HAP-1 (cell line): ENCODE data around the gene SMIM45.

ENCODE experiments used
- DNase-seq, 2 experiments: peaks; one replicate each; pipeline ENCODE4 v3.0.0-alpha.2; 2016 to 2020; ENCODE audit warnings: low spot score in 2 of 2
- H3K27me3 ChIP-seq: fragments of 250-450 bp; sonication (Bioruptor Pico); 2 replicates; pipeline ENCODE4 v1.5.1; 2020; ENCODE audit warnings: low read depth, mild to moderate bottlenecking, moderate library complexity
- H3K36me3 ChIP-seq: fragments of 250-450 bp; sonication (Bioruptor Pico); replicated peaks from 2 replicates; pipeline ENCODE4 v1.5.1; 2020; ENCODE audit warnings: mild to moderate bottlenecking
- H3K4me1 ChIP-seq: fragments of 250-450 bp; sonication (Bioruptor Pico); 2 replicates; pipeline ENCODE4 v1.5.1; 2020; ENCODE audit warnings: mild to moderate bottlenecking
- H3K4me3 ChIP-seq: fragments of 250-450 bp; sonication (Bioruptor Pico); 2 replicates; pipeline ENCODE4 v1.5.1; 2020; ENCODE audit warnings: mild to moderate bottlenecking, moderate library complexity
- H3K9me3 ChIP-seq: fragments of 250-450 bp; sonication (Bioruptor Pico); 2 replicates; pipeline ENCODE4 v1.5.1; 2020; ENCODE audit warnings: mild to moderate bottlenecking, moderate library complexity
- in situ Hi-C: fragments of 300-500 bp; cut with MboI; formaldehyde crosslinking; loops from 3 replicates; pipeline ENCODE4 v1.14.3; 2020; ENCODE audit warnings: low sequenced_read_pairs, inconsistent platforms, mixed read lengths

The SMIM45 gene

DNA sequence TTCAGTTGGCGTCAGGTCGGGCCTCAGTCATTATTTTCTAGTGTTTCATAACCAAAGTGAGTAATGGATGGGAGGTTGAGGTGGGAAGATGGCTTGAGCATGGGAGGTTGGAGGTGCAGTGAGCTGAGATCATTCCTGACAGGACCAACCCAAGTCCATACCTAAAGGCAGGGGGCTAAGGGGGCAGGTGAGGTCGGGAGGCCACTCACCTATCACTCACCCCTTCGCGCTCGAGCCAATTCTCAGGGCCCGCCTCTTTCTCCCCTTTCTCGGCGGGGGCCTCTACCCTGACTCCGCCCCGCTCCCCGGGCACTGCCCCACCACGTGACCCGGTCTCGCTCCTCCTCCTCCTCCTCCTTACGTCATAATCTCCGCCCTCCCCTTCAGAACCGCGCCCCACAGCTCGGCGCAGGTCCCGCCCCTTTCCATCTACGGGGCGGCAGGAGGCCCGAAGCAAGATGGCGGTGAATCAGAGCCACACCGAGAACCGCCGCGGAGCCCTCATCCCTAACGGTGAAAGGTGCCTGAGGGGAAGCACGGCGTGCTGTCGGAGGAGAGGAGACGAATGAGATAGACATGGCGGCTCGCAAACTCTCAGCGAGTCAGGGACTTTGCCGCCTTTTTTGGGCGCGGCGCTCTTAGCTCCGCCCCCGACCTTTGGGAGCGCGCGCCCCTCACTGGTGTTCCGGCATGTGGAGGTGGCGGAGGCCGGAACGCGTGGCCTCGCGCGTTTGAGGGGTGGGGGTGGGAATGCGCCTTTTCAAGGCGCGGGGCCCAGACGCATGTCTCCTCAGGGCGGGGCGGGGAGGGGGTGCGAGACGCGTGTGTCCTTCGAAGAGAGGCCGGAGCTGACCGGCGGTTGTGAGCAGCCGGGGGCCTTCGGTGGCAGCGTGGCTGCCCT is 46.7 kb downstream of the SMIM45 start, which contains the start of gene WBP2NL:
Gene WBP2NL (plus strand): TSS at position 428 of the 901 bp plus-strand sequence. CDS start 31 bp downstream, at position 459.
- in situ Hi-C loops: no loop called here
- DNase-seq: no peak
- Histone ChIP-seq H3K9me3 (no peaks in the 10 kb centered on the region), H3K4me3 (no peak within 1 kb of the TSS), H3K36me3 (no peaks in the 10 kb centered on the region), H3K27me3 (no peaks in the 10 kb centered on the region), H3K4me1 (no peaks in the 10 kb centered on the region)

DNA sequence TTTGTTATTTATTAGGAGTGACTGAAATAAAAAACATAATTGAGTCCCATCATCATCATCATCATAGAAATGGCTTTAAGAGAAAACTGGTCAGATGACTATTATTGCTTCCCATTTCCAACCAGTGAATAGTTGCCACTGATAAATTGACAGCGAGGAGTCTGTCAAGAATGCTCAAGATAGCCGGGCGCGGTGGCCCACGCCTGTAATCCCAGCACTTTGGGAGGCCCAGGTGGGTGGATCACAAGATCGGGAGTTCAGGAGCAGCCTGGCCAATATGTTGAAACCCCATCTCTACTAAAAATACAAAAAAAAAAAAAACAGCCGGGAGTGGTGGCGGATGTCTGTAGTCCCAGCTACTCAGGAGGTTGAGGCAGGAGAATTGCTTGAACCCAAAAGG is 48.5 kb downstream of the SMIM45 start:
- no peaks in the 10 kb centered on the region for H3K4me1 ChIP-seq
- H3K9me3 ChIP-seq: no peaks in the 10 kb centered on the region
- H3K27me3 ChIP-seq: no peaks in the 10 kb centered on the region
- H3K36me3 ChIP-seq: no peaks in the 10 kb centered on the region
- no peak for DNase-seq
- in situ Hi-C loops: no loop called here
- no peak overlapping the region for H3K4me3 ChIP-seq

DNA sequence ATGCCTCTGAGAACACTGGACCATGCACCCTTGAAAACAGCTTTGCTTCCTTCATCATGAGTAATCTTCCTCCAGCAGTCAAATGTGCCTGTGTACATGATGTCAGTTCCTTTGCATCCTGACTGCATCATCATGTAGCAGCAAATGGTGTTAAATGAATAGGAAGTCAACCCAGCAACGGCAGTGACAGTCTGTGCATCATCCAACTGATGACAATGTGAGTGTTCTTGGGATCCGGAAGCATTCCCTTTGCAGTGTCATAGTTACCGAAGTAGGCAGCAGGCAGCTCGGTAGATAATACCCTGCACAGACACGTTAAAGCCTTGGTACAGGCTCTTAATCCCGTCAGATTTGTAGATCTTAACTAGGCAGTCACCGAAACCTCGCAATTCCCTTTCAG is 49.2 kb downstream of the SMIM45 start:
- in situ Hi-C loops: no loop called here

DNA sequence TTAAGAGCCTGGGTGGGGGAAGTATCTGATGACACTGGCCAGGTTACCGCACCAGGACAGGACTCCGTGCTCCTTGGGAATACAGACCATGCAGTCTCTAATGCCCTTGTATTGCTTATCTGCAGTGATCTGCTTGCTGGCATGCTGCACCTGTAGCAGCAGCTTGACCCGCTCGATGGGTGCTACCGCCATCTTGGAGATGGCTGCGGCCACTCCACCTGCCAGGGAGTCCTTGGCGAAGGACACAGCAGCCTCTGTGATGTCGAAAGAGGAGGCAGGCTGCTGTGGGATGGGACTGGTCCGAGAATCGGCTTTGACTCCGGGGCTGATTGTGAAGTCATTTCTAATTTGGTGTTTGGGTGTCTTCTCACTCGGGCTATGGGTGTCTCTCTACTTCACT is 49.8 kb downstream of the SMIM45 start:
- no peaks in the 10 kb centered on the region for H3K4me1 ChIP-seq
- no peaks in the 10 kb centered on the region for H3K36me3 ChIP-seq
- no peak for DNase-seq
- in situ Hi-C loops: no loop called here
- no peaks in the 10 kb centered on the region for H3K27me3 ChIP-seq
- no peaks in the 10 kb centered on the region for H3K9me3 ChIP-seq
- no peak overlapping the region for H3K4me3 ChIP-seq

More for the DNA sequence above, 49.2 kb downstream of the SMIM45 start:
- Histone ChIP-seq H3K9me3 (no peaks in the 10 kb centered on the region), H3K4me1 (no peaks in the 10 kb centered on the region), H3K36me3 (no peaks in the 10 kb centered on the region), H3K4me3 (no peak overlapping the region), H3K27me3 (no peaks in the 10 kb centered on the region)
- no peak for DNase-seq

DNA sequence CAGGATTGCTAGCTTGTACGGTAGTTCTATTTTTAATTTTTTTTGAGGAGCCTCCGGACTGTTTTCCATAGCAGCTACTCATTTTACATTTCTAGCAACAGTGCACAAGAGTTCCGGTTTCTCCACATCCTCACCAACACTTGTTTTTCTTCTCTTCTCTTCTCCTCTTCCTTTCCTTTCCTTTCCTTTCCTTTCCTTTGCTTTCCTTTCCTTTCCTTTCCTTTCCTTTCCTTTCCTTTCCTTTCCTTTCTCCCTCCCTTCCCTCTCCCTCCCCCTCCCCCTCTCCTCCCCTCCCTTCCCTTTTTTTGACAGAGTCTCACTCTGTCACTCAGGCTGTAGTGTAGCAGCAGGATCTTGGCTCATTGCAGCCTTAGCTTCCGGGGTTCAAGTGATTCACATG is 56.0 kb downstream of the SMIM45 start:
- Histone ChIP-seq H3K4me1 (no peaks in the 10 kb centered on the region), H3K36me3 (no peaks in the 10 kb centered on the region), H3K27me3 (peaks cover 5% of the 10 kb centered on the region; the same call in 1 of the 2 replicates), H3K4me3 (no peak overlapping the region), H3K9me3 (peaks cover 4% of the 10 kb centered on the region; the same call in 1 of the 2 replicates)
- DNase-seq: no peak
- in situ Hi-C loops: no loop called here
